Spinal cord (tissue), 10 donors: ENCODE measurements around the gene KIF20A. TPM values are rescaled to one million over a fixed set of nuclear protein-coding genes. Genes with fewer than 3 reads are reported as not detected.
"Not testable (repeated sequence)": the region's sequence is repeated elsewhere in the genome, so short reads cannot be mapped to it uniquely, and the experiment has no call there.

Experiments
- DNase-seq, 6 donors: peaks; one replicate each; pipeline versions ENCODE4 v3.0.0 to v3.0.0-alpha.2; 2013 to 2015; ENCODE audit warnings: low spot score in 6 of 6, low read depth in 4 of 6
- H3K27ac ChIP-seq: one replicate; pipeline ENCODE4 v1.5.1; 2013; ENCODE audit warnings: low read depth, low read length, control low read depth
- H3K27me3 ChIP-seq: one replicate; pipeline ENCODE4 v1.6.1; 2013; ENCODE audit warnings: low read length; ENCODE audit not compliant: control insufficient read depth, insufficient read depth
- H3K36me3 ChIP-seq: one replicate; pipeline ENCODE4 v1.6.1; 2013; ENCODE audit warnings: low read length; ENCODE audit not compliant: control insufficient read depth, insufficient read depth
- H3K4me1 ChIP-seq: one replicate; pipeline ENCODE4 v1.6.1; 2013; ENCODE audit warnings: low read length; ENCODE audit not compliant: control insufficient read depth, insufficient read depth
- H3K4me3 ChIP-seq: one replicate; pipeline ENCODE4 v1.5.1; 2013; ENCODE audit warnings: low read depth, low read length, control low read depth
- H3K9me3 ChIP-seq: one replicate; pipeline ENCODE4 v1.6.1; 2013; ENCODE audit warnings: low read length; ENCODE audit not compliant: control insufficient read depth, insufficient read depth
- WGBS: methylation state at CpG from one replicate; pipeline ENCODE4 v1.1.5; 2013; ENCODE audit warnings: missing lambda C conversion rate; ENCODE audit not compliant: insufficient coverage; 5-methylcytosine and 5-hydroxymethylcytosine counted together
- polyA plus RNA-seq, 2 donors: library from polyadenylated mRNA; unstranded; fragments of 120-200 nt; gene quantifications; one replicate each; pipeline ENCODE4 v1.2.1, GENCODE V29; 2013; ENCODE audit not compliant: insufficient read length in 2 of 2
- total RNA-seq, 2 donors: library from RNA; depleted of rRNA in 1 of 2; stranded (reverse); fragments of 120-200 nt in 1 of 2; fragments of >200 nt in 1 of 2; gene quantifications; one replicate each; pipeline versions ENCODE4 v1.2.3 to v1.2.4, GENCODE V29; 2013 to 2014
- donor health status: healthy.

Gene KIF20A
- total and polyA plus RNA-seq, 4 donors = 11.5 to 18.7 (median 13.7) TPM

DNA sequence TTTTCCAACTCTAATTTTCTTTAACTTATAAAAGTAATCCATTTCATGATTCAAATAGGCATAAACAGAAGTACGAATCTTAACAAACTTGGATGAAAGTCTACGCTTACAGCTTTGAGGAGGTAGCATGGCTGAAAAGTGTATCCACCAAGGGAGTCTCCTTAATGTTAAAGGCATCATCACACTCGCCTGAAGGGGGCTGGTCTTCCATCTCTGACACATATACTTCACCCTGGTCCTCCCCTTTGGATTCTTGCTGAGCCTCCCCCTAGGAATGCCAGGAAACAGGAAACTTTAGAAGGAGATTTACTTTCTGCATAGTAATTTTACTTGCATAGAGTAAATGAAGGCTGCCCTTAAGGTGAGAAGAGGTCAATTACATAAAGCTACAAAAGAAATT lies 29.4 kb upstream of the KIF20A start:
- no peak overlapping the region for H3K4me3 ChIP-seq
- H3K27ac ChIP-seq = no peak overlapping the region
- DNase-seq = no peak
- no peaks in the 10 kb centered on the region for H3K4me1 ChIP-seq
- H3K27me3 ChIP-seq = no peaks in the 10 kb centered on the region
- H3K36me3 ChIP-seq = no peaks in the 10 kb centered on the region
- no peaks in the 10 kb centered on the region for H3K9me3 ChIP-seq
- no CpG with 5 or more reads among the region's 3 CpGs for WGBS

DNA sequence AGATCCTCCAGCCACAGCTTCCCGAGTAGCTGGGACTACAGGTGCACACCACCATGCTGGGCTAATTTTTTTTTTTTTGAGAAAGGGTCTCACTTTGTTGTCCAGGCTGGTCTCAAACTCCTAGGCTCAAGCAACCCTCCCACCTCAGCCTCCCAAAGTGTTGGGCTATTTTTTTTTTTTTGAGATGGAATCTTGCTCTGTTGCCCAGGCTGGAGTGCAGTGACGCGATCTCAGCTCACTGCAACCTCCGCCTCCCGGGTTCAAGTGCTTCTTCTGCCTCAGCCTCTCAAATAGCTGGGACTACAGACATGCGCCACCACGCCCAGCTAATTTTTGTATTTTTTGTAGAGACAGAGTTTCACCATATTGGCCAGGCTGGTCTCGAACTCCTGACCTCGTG lies 22.9 kb upstream of the KIF20A start:
- H3K9me3 ChIP-seq, H3K4me1 ChIP-seq, H3K27me3 ChIP-seq, H3K27ac ChIP-seq, DNase-seq, H3K4me3 ChIP-seq: not testable (repeated sequence)
- WGBS = 100% methylated on average over 4 of the region's 9 CpGs
- H3K36me3 ChIP-seq = peaks cover 35% of the 10 kb centered on the region

DNA sequence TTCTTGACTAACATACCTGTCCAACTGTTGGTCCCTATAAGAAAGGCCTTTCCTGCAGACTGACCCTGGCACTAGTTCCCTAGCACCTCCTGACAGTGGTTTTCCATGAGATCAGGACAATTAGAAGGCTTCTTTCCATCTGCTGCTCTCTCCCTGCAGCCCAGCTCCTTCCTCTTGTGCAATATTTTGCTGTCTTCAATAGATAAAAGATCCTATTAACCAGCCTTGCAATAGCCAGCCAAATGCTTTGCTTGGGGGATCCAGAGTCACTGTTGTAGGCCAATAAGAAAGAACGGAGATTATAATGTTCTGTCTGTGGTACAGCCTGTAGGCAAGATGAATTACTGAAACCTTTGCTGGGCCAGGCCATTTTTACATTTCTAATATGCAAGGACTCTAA lies 21.3 kb upstream of the KIF20A start:
- Histone ChIP-seq H3K9me3 (no peaks in the 10 kb centered on the region), H3K4me3 (no peak overlapping the region), H3K27ac (no peak overlapping the region), H3K36me3 (peaks cover 49% of the 10 kb centered on the region), H3K4me1 (no peaks in the 10 kb centered on the region), H3K27me3 (no peaks in the 10 kb centered on the region)
- DNase-seq = no peak
- no CpG with 5 or more reads among the region's 1 CpG for WGBS

DNA sequence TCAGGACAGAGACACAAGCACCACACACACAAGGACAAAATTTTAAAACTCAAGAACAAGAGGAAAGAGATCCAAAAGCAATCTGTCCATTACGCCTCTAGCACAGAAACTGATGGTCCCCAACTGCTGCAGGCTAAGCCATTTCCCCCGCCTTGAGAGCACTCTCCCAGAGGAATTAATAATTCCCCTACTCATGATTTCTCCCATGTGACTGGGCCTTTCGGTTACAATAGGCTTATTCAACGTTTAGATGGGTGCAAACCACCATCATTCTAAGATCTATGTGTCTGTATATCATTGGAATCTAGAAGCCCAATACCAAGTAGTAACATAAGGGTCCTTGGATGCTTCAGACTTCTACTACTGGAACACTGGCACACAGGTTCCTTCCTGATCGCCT lies 19.2 kb upstream of the KIF20A start:
- Histone ChIP-seq H3K27ac (no peak overlapping the region), H3K4me1 (no peaks in the 10 kb centered on the region), H3K36me3 (peaks cover 67% of the 10 kb centered on the region), H3K27me3 (no peaks in the 10 kb centered on the region), H3K9me3 (no peaks in the 10 kb centered on the region), H3K4me3 (no peak overlapping the region)
- 80% methylated on average over 2 of the region's 5 CpGs for WGBS
- no peak for DNase-seq

DNA sequence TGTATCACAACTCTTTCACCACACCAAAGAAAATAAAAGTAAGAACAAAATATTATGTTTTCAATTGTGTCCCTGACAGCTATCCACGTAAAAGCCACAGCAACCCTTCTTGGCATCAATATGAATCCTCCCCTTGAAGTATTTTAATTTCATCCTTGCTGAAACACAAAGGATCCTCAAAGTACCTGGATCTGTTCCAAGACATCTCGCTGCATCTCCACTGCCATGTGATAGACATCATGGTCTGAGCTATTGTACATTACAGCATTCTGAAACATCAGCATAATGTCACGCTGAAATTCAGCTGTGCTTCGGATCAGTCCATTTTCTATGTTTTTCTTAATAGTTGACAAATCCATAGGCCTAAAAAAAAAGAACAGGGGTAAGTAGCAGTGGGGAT lies 18.2 kb upstream of the KIF20A start:
- Histone ChIP-seq H3K9me3 (no peaks in the 10 kb centered on the region), H3K4me1 (no peaks in the 10 kb centered on the region)
- 94% methylated on average over 2 of the region's 4 CpGs for WGBS

DNA sequence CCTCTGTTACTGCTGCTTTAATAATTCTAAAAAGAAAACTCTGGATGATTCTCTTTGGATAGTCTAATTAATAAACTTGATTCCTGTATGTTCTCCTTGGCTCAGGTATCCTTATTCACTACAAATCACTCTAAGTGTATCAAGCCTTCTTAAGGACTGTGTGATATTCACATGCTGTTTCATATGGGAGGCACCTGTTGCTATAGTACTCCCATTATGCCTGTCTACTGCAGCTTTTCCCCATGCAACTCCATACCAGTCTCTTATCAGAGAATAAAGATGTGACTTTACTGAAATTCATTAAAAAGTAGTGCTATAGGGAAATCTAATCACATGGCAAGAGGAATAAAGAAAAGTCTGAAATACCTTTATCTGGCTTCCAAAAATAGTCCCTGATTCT lies 15.2 kb upstream of the KIF20A start:
- DNase-seq = no peak
- H3K4me1 ChIP-seq = no peaks in the 10 kb centered on the region

More for the DNA sequence above, 18.2 kb upstream of the KIF20A start:
- Histone ChIP-seq H3K36me3 (peaks cover 77% of the 10 kb centered on the region), H3K27me3 (no peaks in the 10 kb centered on the region), H3K4me3 (no peak overlapping the region), H3K27ac (no peak overlapping the region)
- DNase-seq = no peak

DNA sequence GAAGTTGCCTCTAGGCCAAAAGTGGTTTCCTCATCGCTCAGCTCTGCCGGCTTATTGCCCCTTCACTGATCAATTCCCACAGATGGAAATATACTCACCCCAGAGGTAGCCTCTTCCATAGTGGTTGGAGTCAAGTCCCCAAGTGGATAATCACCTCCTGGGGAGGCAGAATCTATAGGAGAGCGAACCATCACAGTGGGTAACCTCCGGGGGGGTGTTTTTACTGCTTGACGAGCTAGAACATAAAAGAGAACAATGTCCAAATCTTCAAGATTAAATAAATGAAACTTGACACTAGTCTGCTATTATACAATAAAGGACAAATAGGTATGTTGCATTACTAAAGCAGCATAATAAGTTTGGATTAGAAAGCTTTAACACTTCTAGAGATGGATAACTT lies 9.8 kb upstream of the KIF20A start:
- Histone ChIP-seq H3K4me3 (no peak overlapping the region), H3K36me3 (peaks cover 70% of the 10 kb centered on the region), H3K9me3 (no peaks in the 10 kb centered on the region), H3K27me3 (no peaks in the 10 kb centered on the region), H3K4me1 (no peaks in the 10 kb centered on the region), H3K27ac (no peak overlapping the region)
- DNase-seq = no peak
- WGBS = no CpG with 5 or more reads among the region's 5 CpGs

More for the DNA sequence above, 15.2 kb upstream of the KIF20A start:
- H3K27ac ChIP-seq = no peak overlapping the region
- no peak overlapping the region for H3K4me3 ChIP-seq
- H3K36me3 ChIP-seq = peaks cover 77% of the 10 kb centered on the region
- H3K27me3 ChIP-seq = no peaks in the 10 kb centered on the region
- no peaks in the 10 kb centered on the region for H3K9me3 ChIP-seq

DNA sequence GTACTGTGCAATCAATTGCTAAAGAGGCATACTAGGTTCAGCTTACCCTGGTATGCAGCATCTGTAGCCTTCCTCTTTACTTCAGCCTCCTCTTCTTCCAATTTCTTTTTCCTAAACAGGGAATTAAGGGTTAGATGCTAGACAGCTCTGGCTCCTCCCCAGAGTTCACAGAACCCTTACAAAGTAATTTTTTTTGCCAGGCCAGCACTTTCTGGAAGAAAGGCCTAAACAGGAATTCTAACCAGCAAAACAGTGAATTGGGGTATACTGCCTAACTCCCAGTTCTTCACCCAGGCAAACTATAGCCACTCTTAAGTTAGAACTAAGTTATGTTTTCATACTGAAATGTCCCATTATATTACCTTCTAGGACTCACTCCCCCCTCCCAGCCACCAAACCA lies 8.6 kb upstream of the KIF20A start:
- no peak overlapping the region for H3K27ac ChIP-seq
- no peak overlapping the region for H3K4me3 ChIP-seq
- DNase-seq = no peak
- H3K9me3 ChIP-seq = no peaks in the 10 kb centered on the region
- H3K27me3 ChIP-seq = no peaks in the 10 kb centered on the region
- H3K36me3 ChIP-seq = peaks cover 68% of the 10 kb centered on the region
- no peaks in the 10 kb centered on the region for H3K4me1 ChIP-seq

DNA sequence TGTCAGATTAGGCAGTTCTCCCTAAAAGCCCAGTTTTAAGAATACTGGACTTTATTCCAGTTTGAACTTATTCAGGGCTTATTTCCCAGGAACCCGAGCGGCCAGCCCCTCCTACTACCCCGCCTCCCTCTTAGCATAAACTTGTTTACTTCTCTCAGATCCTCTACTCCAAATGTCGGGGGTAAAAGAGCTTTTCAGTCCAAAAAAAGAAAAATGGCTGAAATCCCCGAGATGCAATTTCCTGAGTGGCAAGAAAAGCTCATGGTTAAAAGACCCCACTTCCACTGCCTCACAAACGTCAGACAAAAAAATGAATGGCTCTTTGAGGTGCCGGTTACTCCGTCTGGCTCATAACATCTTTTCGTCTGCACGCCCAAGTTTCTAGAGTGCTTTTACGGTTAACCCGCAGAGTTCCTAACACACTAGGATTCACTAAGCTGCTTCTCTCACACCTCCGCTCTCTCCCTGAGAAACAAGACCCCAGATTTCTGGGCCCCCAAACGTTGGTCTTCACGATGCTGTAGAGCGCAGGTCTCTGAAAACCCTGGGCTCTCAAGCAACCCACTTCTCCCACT lies 884 bp upstream of the KIF20A start:
- peak overlapping the region; percentile 94 for H3K27ac ChIP-seq
- H3K27me3 ChIP-seq = no peaks in the 10 kb centered on the region
- no peaks in the 10 kb centered on the region for H3K9me3 ChIP-seq
- peak overlapping the region; percentile 95 for H3K4me3 ChIP-seq
- H3K36me3 ChIP-seq = peaks cover 33% of the 10 kb centered on the region
- peaks cover 19% of the 10 kb centered on the region for H3K4me1 ChIP-seq
- whole genome bisulfite sequencing = 0% methylated on average over 15 of the region's 16 CpGs
- peak in 5 of 6 donors; percentile 17 to 57 (median 26) for DNase-seq

DNA sequence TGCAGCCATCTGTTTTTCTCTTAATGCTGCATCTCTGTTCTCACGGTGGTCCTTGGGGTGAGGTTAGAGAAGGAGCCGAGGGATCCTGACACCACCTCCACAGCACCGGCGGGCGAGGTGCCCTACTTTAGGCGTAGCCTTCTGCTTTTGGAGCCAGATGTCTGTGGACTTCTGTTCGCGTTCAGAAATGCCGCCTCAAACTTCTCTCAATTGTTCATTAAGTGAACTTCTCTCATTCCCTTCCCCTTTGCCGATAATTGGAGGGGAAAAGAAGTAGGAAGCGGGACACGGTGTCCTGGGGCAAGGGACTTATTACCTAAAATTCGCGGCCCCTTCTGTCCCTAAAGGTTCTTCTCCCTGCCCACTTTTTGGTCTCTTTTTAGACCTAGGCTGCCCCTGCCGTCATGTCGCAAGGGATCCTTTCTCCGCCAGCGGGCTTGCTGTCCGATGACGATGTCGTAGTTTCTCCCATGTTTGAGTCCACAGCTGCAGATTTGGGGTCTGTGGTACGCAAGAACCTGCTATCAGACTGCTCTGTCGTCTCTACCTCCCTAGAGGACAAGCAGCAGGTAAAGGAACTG lies 455 bp downstream of the KIF20A start:
- WGBS = 1% methylated on average over 12 of the region's 23 CpGs
- H3K9me3 ChIP-seq = no peaks in the 10 kb centered on the region
- H3K4me1 ChIP-seq = peaks cover 19% of the 10 kb centered on the region
- DNase-seq = no peak
- H3K27ac ChIP-seq = no peak overlapping the region
- H3K27me3 ChIP-seq = no peaks in the 10 kb centered on the region
- peak overlapping the region; percentile 95 for H3K4me3 ChIP-seq
- H3K36me3 ChIP-seq = peaks cover 24% of the 10 kb centered on the region
